K562 (cell line): ENCODE results near the gene ASPA.

ENCODE experiments used
- CREM ChIP-seq: IDR thresholded peaks from 2 replicates; pipeline ENCODE4 v1.6.1; 2014; ENCODE audit warnings: antibody characterized with exemption, low read depth
- EZH2 ChIP-seq: IDR thresholded peaks from 2 replicates; pipeline ENCODE4 v1.6.1; 2012; ENCODE audit warnings: low read depth, mild to moderate bottlenecking, inconsistent platforms, low read length, borderline replicate concordance
- FOS ChIP-seq: IDR thresholded peaks from 3 replicates; pipeline ENCODE4 v1.6.1; 2011; ENCODE audit not compliant: insufficient read length; ENCODE audit errors: extremely low read depth
- KAT7 ChIP-seq: sonication (generic); formaldehyde crosslinking; IDR thresholded peaks from 2 replicates; pipeline ENCODE4 v1.8.0; 2022; ENCODE audit warnings: missing genetic modification reagents, mild to moderate bottlenecking, borderline replicate concordance
- KDM1A ChIP-seq, 2 experiments: fragments of 450-650 bp; IDR thresholded peaks; 2 replicates each; pipeline ENCODE4 v1.6.1; 2016; ENCODE audit warnings: mild to moderate bottlenecking in 2 of 2
- SIN3B ChIP-seq: fragments of 450-650 bp; IDR thresholded peaks from 2 replicates; pipeline ENCODE4 v1.6.1; 2017; ENCODE audit warnings: low read depth, mild to moderate bottlenecking, moderate library complexity
- ZBTB1 ChIP-seq: sonication (generic); formaldehyde crosslinking; IDR thresholded peaks from 2 replicates; pipeline ENCODE4 v1.8.1; 2023; ENCODE audit warnings: missing genetic modification reagents, low read depth, mild to moderate bottlenecking, borderline replicate concordance
- TF ChIP-seq, protein P1 (sequence below): sonication (generic); formaldehyde crosslinking; IDR thresholded peaks from 2 replicates; pipeline ENCODE4 v1.8.0; 2022; ENCODE audit warnings: mild to moderate bottlenecking, missing genetic modification reagents
- TF ChIP-seq, protein P2 (sequence below), 3 experiments: IDR thresholded peaks in 2 of 3; conservative IDR thresholded peaks in 1 of 3; 2 replicates each; pipeline ENCODE4 v1.5.1; 2011 to 2012; ENCODE audit warnings: low read length in 3 of 3, mild to moderate bottlenecking in 3 of 3, control low read depth in 2 of 3, improper control_type of control experiment in 1 of 3, inconsistent platforms in 1 of 3, low read depth in 1 of 3, mixed read lengths in 1 of 3, moderate library complexity in 1 of 3; ENCODE audit not compliant: insufficient read depth in 2 of 3

DNA sequence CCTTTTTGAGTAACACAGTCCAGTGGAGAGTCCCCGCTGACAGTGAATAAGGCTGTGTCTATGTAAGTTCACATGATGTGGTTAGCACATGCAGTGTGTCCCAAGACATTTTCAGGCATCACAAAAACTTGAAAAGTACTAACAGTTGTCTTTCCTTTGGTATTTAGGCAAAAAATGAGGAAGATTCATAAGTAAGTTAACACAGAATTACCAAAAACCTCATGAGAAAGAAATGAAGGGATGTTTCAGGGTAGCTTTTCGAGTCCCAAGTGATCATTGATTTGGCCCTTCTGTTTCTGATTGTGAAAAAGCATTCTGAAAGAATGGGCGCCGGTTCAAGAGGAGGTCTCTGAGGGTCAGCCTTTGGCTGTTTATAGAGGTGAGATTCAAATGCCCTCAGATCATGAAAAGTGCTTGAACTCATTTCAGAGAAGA is 529 bp upstream of the ASPA start:
- TF ChIP-seq FOS (no peak), EZH2 (no peak), SIN3B (no peak), ZBTB1 (CRISPR knock-in tag) (no peak), KDM1A (IDR thresholded peaks at IDR 0.05) (no peak), KAT7 (CRISPR knock-in tag) (no peak), CREM (no peak)
- TF ChIP-seq, protein P1, sequence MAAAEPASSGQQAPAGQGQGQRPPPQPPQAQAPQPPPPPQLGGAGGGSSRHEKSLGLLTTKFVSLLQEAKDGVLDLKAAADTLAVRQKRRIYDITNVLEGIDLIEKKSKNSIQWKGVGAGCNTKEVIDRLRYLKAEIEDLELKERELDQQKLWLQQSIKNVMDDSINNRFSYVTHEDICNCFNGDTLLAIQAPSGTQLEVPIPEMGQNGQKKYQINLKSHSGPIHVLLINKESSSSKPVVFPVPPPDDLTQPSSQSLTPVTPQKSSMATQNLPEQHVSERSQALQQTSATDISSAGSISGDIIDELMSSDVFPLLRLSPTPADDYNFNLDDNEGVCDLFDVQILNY = no peak
- TF ChIP-seq, protein P2, sequence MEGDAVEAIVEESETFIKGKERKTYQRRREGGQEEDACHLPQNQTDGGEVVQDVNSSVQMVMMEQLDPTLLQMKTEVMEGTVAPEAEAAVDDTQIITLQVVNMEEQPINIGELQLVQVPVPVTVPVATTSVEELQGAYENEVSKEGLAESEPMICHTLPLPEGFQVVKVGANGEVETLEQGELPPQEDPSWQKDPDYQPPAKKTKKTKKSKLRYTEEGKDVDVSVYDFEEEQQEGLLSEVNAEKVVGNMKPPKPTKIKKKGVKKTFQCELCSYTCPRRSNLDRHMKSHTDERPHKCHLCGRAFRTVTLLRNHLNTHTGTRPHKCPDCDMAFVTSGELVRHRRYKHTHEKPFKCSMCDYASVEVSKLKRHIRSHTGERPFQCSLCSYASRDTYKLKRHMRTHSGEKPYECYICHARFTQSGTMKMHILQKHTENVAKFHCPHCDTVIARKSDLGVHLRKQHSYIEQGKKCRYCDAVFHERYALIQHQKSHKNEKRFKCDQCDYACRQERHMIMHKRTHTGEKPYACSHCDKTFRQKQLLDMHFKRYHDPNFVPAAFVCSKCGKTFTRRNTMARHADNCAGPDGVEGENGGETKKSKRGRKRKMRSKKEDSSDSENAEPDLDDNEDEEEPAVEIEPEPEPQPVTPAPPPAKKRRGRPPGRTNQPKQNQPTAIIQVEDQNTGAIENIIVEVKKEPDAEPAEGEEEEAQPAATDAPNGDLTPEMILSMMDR (IDR thresholded peaks at IDR 0.05 in 2 of 3, conservative IDR thresholded peaks at IDR 0.05 in 1 of 3; ENCODE audit: insufficient read depth in 2 of 3, low read depth in 1 of 3, low read length in 3 of 3) = no peak
